Gastrocnemius medialis (tissue), 4 donors: ENCODE data around the gene KAZALD1. TPM values are rescaled to one million over a fixed set of nuclear protein-coding genes. Genes with fewer than 3 reads are reported as not detected.

Source experiments
- ATAC-seq, 2 donors: fragments of 150-250 bp; one replicate each; pipeline ENCODE4 v1.9.1; 2016
- DNase-seq, 2 donors: peaks; one replicate each; pipeline ENCODE4 v3.0.0-alpha.2; 2019
- H3K27ac ChIP-seq, 4 donors: fragments of 200-600 bp; sonication (generic); 1 replicate in 1 of 4; 2 replicates in 3 of 4; pipeline ENCODE4 v1.5.1; 2016 to 2018; ENCODE audit warnings: mild to moderate bottlenecking in 2 of 4, moderate library complexity in 1 of 4
- H3K27me3 ChIP-seq, 3 donors: fragments of 200-600 bp; sonication (generic) in 2 of 3; 1 replicate in 1 of 3; 2 replicates in 2 of 3; pipeline versions ENCODE4 v1.5.1 to v1.6.0; 2016 to 2019; ENCODE audit warnings: mild to moderate bottlenecking in 1 of 3, moderate library complexity in 1 of 3
- H3K36me3 ChIP-seq, 2 donors: fragments of 200-600 bp; sonication (generic) in 1 of 2; one replicate each; pipeline ENCODE4 v1.5.1; 2017 to 2018
- H3K4me1 ChIP-seq, 2 donors: fragments of 200-600 bp; sonication (generic) in 1 of 2; one replicate each; pipeline ENCODE4 v1.5.1; 2016 to 2017; ENCODE audit warnings: mild to moderate bottlenecking in 2 of 2
- H3K4me3 ChIP-seq, 4 donors: fragments of 200-600 bp; sonication (generic) in 3 of 4; 1 replicate in 1 of 4; 2 replicates in 3 of 4; pipeline ENCODE4 v1.5.1; 2016 to 2019; ENCODE audit warnings: mild to moderate bottlenecking in 2 of 4
- H3K9me3 ChIP-seq, 3 donors: fragments of 200-600 bp; sonication (generic) in 2 of 3; 1 replicate in 1 of 3; 2 replicates in 2 of 3; pipeline ENCODE4 v1.5.1; 2016 to 2019
- POLR2A ChIP-seq, 2 donors: fragments of 450-650 bp; IDR thresholded peaks; one replicate each; pipeline ENCODE4 v1.6.1; 2017; ENCODE audit warnings: antibody characterized with exemption in 2 of 2, mild to moderate bottlenecking in 2 of 2, moderate library complexity in 2 of 2
- in situ Hi-C, 4 donors: fragments of 200-750 bp; cut with MboI; loops; one replicate each; pipeline versions ENCODE4 v1.15.0 to v1.8.0; 2017; ENCODE audit warnings: low sequenced_read_pairs in 4 of 4
- intact Hi-C: fragments of 100-400 bp; cut with DNase I; formaldehyde crosslinking; loops from one replicate; pipeline ENCODE4 v1.15.1; 2023; ENCODE audit warnings: low total_unique reads
- total RNA-seq, 4 donors: library from RNA; depleted of rRNA; stranded (reverse); fragments of >200 nt; gene quantifications; one replicate each; pipeline versions ENCODE4 v1.1.0 to v1.2.3, GENCODE V29; 2016
- TF ChIP-seq, protein P1 (sequence below), 5 experiments: fragments of 450-650 bp in 3 of 5; fragments of 200-600 bp in 2 of 5; sonication (generic) in 2 of 5; IDR thresholded peaks in 4 of 5; conservative IDR thresholded peaks in 1 of 5; 1 replicate in 4 of 5; 2 replicates in 1 of 5; pipeline ENCODE4 v1.5.1; 2016 to 2019; ENCODE audit warnings: antibody characterized with exemption in 5 of 5, mild to moderate bottlenecking in 3 of 5, moderate library complexity in 3 of 5

KAZALD1 gene
- total RNA-seq, 4 donors from 2014 or later: 1.7 to 3.6 (median 2.2) TPM

DNA sequence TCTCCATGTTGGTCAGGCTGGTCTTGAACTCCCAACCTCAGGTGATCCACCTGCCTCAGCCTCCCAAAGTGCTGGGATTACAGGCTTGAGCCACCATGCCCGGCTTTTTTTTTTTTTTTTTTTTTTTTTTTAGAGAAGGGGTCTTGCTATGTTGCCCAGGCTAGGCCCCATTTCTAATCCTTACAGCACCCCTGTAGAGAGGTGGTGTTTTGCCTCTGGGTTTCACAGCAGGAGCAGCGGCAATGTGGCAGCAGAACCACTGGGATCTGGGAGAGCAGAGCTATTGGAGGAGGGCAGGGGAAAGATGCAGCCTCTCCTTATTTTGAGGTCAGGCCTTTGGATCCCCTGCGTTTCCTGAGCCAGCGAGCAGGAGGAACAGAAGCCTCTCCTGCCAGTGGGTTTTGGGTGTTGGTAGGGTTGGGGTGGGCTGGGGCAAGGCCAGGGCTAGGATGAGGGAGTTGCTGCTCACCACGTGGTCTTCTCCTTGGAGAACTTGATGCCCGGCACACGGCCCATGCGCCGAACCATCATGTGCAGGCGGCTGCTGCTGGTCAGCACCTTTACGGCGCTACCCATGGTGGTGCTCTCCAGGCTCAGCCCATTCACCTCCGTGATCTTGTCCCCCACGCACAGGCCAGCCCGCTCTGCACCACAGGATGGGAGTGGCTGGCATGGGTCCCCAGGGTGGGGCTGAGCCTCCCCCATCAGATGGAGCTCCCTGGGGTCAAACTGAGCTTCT, 38.7 kb upstream of the KAZALD1 start:
- DNase-seq: no peak
- no peaks in the 10 kb centered on the region for H3K4me1 ChIP-seq

DNA sequence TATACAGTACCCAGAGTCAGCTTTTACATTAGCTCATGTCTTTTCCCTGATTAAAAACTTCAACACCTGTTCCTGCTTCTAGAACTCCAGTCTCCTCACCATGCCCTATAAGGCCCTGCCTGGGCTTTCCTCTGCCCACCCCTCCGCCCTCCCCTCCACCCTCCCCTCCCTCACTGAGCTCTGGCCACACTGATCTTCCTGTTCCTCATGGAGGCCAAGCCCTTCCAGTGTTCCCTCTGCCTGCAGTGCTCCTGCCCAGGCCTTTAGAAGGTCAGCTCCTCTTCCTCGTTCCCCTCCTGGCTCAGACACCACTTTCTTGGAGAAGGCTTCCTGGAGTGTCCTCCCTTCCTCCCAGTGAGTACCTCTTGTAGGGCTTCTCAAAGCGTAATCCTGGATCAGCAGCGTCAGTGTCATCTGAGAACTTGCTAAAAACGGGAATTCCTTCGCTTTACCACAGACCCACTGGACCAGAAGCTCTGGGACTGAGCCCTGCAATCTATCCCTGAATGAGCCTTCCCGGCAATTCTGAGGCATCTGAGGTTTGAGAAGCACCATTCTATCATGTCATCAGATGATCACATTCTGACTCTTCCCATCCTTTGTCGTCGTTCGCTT, 34.6 kb upstream of the KAZALD1 start:
- Histone ChIP-seq H3K4me3 (no peak overlapping the region), H3K27me3 (no peaks in the 10 kb centered on the region), H3K4me1 (peaks cover 3 to 11% of the 10 kb centered on the region in 2 donors), H3K27ac (no peak overlapping the region), H3K9me3 (no peaks in the 10 kb centered on the region), H3K36me3 (no peaks in the 10 kb centered on the region)
- no peak for TF ChIP-seq POLR2A (IDR thresholded peaks at IDR 0.05)
- TF ChIP-seq, protein P1, sequence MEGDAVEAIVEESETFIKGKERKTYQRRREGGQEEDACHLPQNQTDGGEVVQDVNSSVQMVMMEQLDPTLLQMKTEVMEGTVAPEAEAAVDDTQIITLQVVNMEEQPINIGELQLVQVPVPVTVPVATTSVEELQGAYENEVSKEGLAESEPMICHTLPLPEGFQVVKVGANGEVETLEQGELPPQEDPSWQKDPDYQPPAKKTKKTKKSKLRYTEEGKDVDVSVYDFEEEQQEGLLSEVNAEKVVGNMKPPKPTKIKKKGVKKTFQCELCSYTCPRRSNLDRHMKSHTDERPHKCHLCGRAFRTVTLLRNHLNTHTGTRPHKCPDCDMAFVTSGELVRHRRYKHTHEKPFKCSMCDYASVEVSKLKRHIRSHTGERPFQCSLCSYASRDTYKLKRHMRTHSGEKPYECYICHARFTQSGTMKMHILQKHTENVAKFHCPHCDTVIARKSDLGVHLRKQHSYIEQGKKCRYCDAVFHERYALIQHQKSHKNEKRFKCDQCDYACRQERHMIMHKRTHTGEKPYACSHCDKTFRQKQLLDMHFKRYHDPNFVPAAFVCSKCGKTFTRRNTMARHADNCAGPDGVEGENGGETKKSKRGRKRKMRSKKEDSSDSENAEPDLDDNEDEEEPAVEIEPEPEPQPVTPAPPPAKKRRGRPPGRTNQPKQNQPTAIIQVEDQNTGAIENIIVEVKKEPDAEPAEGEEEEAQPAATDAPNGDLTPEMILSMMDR (IDR thresholded peaks at IDR 0.05 in 4 of 5, conservative IDR thresholded peaks at IDR 0.05 in 1 of 5): no peak
- intact Hi-C loops: no loop called here
- in situ Hi-C loops: no loop called here
- no peak for DNase-seq
- ATAC-seq: no peak

More for the DNA sequence above, 38.7 kb upstream of the KAZALD1 start:
- Histone ChIP-seq H3K9me3 (no peaks in the 10 kb centered on the region), H3K27me3 (no peaks in the 10 kb centered on the region), H3K36me3 (no peaks in the 10 kb centered on the region), H3K4me3 (no peak overlapping the region), H3K27ac (no peak overlapping the region)
- intact Hi-C loops: no loop called here
- no peak for ATAC-seq
- TF ChIP-seq, protein P1 (IDR thresholded peaks at IDR 0.05 in 4 of 5, conservative IDR thresholded peaks at IDR 0.05 in 1 of 5): no peak
- no peak for TF ChIP-seq POLR2A (IDR thresholded peaks at IDR 0.05)
- in situ Hi-C loops: no loop called here

DNA sequence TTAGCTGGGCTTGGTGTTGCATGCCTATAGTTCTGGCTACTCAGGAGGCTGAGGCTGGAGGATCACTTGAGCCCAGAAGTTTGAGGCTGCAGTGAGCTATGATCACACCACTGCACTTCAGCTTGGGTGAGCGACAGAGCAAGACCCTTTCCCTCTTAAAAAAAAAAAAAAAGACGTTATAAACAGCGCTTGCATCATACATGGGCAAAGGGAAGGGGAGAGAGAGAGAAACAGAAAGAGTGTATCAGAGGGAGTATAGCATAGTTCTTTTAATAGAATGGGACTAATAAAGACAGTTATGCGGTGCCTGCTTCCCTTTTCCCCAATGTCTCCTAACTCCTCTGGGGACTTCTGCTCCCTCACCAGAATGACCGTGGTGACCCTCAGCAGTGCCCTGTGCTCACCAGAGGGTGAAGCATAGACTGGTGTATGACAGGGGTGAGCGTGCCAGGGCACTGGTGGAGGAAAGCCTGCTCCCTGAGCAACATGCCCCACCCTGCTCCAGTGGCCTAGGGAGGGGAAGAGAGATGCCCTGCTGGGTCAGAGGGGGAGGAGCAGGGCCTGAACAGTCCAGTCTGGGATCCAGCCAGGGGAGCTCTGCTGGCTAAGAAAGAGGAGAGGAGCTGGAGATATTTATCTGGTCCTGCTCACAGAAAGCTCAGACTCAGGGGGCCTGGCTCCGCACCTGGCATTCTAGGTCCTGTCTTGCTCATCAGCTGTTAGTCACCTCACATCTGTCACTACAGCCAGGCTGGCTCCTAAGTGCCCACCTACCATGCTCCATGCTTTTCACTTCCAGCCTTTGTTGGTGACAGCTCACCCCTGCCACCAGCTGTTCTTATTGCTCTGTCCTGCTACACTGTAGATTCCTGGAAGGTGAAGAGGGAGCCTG, 33.1 kb upstream of the KAZALD1 start:
- Histone ChIP-seq H3K9me3 (no peaks in the 10 kb centered on the region), H3K27me3 (no peaks in the 10 kb centered on the region), H3K4me1 (peaks cover 7 to 16% of the 10 kb centered on the region in 2 donors), H3K27ac (no peak overlapping the region), H3K4me3 (no peak overlapping the region), H3K36me3 (no peaks in the 10 kb centered on the region)
- in situ Hi-C loops (no loop called here), intact Hi-C loops (no loop called here)
- ATAC-seq (no peak), DNase-seq (no peak)
- TF ChIP-seq, protein P1 (IDR thresholded peaks at IDR 0.05 in 4 of 5, conservative IDR thresholded peaks at IDR 0.05 in 1 of 5): no peak

DNA sequence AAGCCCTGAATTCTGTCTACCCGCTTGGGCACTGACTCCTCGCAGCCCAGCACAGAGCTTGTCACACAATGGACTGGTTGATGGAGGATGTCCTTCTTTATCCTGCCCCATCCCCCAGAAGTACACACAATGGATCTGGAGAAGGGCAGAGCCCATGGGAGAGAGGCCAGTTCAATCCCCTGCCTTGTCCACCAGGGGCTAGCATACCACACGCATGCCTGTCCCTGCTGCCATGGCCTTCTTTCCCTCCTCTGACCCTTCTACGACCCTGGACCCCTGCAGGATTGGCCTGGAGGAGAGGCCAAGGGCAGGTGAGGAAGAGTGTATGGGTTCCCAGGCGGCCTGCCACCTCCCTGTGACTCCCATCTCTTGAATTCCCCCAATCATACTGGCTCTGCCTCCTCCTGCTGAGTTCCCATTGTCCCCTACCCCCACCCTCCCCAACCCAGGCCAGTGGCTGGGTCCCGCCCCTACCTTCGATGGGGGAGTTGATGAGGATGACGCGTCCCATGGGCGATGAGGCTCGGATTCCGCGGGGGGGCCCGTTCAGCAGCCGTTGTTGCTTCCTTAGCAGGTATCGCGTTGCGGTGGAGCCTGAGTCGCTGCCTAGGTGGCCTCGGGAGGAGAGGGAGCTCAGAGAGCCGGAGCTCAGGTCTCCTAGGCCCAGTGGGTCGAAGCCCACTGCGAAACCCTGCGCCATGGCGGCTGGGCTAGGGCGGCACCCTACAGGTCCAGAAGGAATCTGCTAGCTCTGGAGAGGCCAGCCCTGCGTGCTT, 32.1 kb upstream of the KAZALD1 start:
- Histone ChIP-seq H3K4me1 (peaks cover 7 to 16% of the 10 kb centered on the region in 2 donors), H3K36me3 (no peaks in the 10 kb centered on the region), H3K27ac (no peak overlapping the region), H3K9me3 (no peaks in the 10 kb centered on the region), H3K27me3 (no peaks in the 10 kb centered on the region), H3K4me3 (no peak overlapping the region)
- DNase-seq: no peak
- in situ Hi-C loops: no loop called here
- TF ChIP-seq, protein P1 (IDR thresholded peaks at IDR 0.05 in 4 of 5, conservative IDR thresholded peaks at IDR 0.05 in 1 of 5): no peak
- TF ChIP-seq POLR2A (IDR thresholded peaks at IDR 0.05): no peak
- intact Hi-C loops: loop anchor here (5.0 kb wide), 1 partner anchor 38 kb away; no protein-coding TSS in a partner anchor
- ATAC-seq: no peak
